Testis (tissue), 2 donors: Measurements from ENCODE around the gene SP2.

Experiments used
- CTCF ChIP-seq, 3 experiments: fragments of 450-650 bp in 2 of 3; fragments of 200-600 bp in 1 of 3; sonication (generic) in 1 of 3; IDR thresholded peaks; one replicate each; pipeline ENCODE4 v1.5.1; 2016 to 2019; ENCODE audit warnings: antibody characterized with exemption in 3 of 3, mild to moderate bottlenecking in 2 of 3, moderate library complexity in 1 of 3
- POLR2A ChIP-seq: fragments of 450-650 bp; IDR thresholded peaks from one replicate; pipeline ENCODE4 v1.6.1; 2017; ENCODE audit warnings: antibody characterized with exemption, mild to moderate bottlenecking, moderate library complexity

- TF ChIP-seq CTCF (IDR thresholded peaks at IDR 0.05), result peak; percentile 97 to 99 (median 99)
- no peak for TF ChIP-seq POLR2A
These were observed 74.9 kb downstream of the SP2 start, which contains the start of gene CDK5RAP3 for GRCh38 chr17:47970725-47971499.
